NT2/D1 (cell line): ENCODE measurements around the gene ASB4.

Experiments
- DNase-seq: peaks from one replicate; pipeline ENCODE4 v3.0.0-alpha.2; 2011; ENCODE audit warnings: low read depth, low spot score
- H3K27me3 ChIP-seq: 2 replicates; pipeline ENCODE4 v1.6.0; 2011; ENCODE audit warnings: mild to moderate bottlenecking; ENCODE audit not compliant: insufficient read length, insufficient read depth
- H3K36me3 ChIP-seq: 2 replicates; pipeline ENCODE4 v1.6.1; 2011; ENCODE audit warnings: mild to moderate bottlenecking, low read length, mixed read lengths; ENCODE audit not compliant: insufficient read depth, insufficient read length
- H3K4me1 ChIP-seq: 2 replicates; pipeline ENCODE4 v1.5.1; 2011; ENCODE audit not compliant: insufficient read depth, insufficient read length
- H3K4me3 ChIP-seq: 2 replicates; pipeline ENCODE4 v1.5.1; 2011; ENCODE audit warnings: low read depth; ENCODE audit not compliant: insufficient read length
- H3K9ac ChIP-seq: 2 replicates; pipeline ENCODE4 v1.6.0; 2011; ENCODE audit warnings: low read depth; ENCODE audit not compliant: insufficient read length
- H3K9me3 ChIP-seq: 2 replicates; pipeline ENCODE4 v1.5.1; 2011; ENCODE audit warnings: mild to moderate bottlenecking, low read length; ENCODE audit not compliant: insufficient read depth
- SUZ12 ChIP-seq: IDR thresholded peaks from 2 replicates; pipeline ENCODE4 v1.6.1; 2011; ENCODE audit not compliant: insufficient read length, insufficient read depth; ENCODE audit errors: extremely low read depth
- YY1 ChIP-seq: IDR thresholded peaks from 2 replicates; pipeline ENCODE4 v1.6.1; 2011; ENCODE audit not compliant: insufficient read length, insufficient read depth
- ZNF274 ChIP-seq: IDR thresholded peaks from 2 replicates; pipeline ENCODE4 v1.6.1; 2011; ENCODE audit warnings: mild to moderate bottlenecking, low read depth, low read length

Gene ASB4

GRCh38 chr7:95558864-95559263 lies 73.1 kb downstream of the ASB4 start:
- H3K4me3 ChIP-seq: no peak overlapping the region
- no peak for DNase-seq
- TF ChIP-seq SUZ12: no peak
- no peak for TF ChIP-seq ZNF274
- no peak for TF ChIP-seq YY1

GRCh38 chr7:95560674-95561073 lies 74.9 kb downstream of the ASB4 start:
- H3K36me3 ChIP-seq: no peaks in the 10 kb centered on the region
- H3K4me3 ChIP-seq: no peak overlapping the region
- H3K9ac ChIP-seq: no peak overlapping the region
- TF ChIP-seq YY1 (no peak), ZNF274 (no peak), SUZ12 (no peak)
- DNase-seq: no peak
- no peaks in the 10 kb centered on the region for H3K9me3 ChIP-seq
- H3K27me3 ChIP-seq: no peaks in the 10 kb centered on the region
- no peaks in the 10 kb centered on the region for H3K4me1 ChIP-seq

More at GRCh38 chr7:95558864-95559263, 73.1 kb downstream of the ASB4 start:
- Histone ChIP-seq H3K27me3 (no peaks in the 10 kb centered on the region), H3K9me3 (no peaks in the 10 kb centered on the region), H3K9ac (no peak overlapping the region), H3K36me3 (no peaks in the 10 kb centered on the region), H3K4me1 (no peaks in the 10 kb centered on the region)

GRCh38 chr7:95569720-95570119 lies 84.0 kb downstream of the ASB4 start:
- Histone ChIP-seq H3K9ac (no peak overlapping the region), H3K36me3 (no peaks in the 10 kb centered on the region), H3K27me3 (no peaks in the 10 kb centered on the region), H3K4me3 (no peak overlapping the region), H3K4me1 (no peaks in the 10 kb centered on the region), H3K9me3 (no peaks in the 10 kb centered on the region)
- TF ChIP-seq ZNF274 (no peak), YY1 (no peak), SUZ12 (no peak)
- DNase-seq: no peak

DNA sequence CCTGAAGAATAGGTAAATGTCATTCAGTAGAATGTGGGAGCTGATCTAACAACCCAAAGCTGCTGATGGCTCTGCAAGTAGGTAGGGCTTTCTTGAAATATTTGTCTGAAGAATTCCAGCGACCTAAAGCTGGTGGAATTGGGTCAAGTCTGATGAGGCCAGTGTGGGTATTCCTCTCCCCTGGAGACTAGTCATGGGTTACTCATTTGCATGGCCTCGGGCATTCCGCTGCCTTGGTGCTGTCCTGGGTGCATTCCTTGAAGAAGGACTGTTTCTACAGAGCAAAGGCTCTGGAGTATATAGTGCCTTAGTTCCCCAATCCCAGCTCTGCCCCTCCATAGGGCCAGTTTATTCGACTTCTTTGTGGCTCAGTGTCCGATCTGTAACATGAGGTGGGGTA lies 91.4 kb downstream of the ASB4 start:
- DNase-seq: peak; percentile 33
- no peaks in the 10 kb centered on the region for H3K9me3 ChIP-seq
- no peaks in the 10 kb centered on the region for H3K4me1 ChIP-seq
- no peaks in the 10 kb centered on the region for H3K36me3 ChIP-seq
- H3K9ac ChIP-seq: no peak overlapping the region
- H3K27me3 ChIP-seq: no peaks in the 10 kb centered on the region
- TF ChIP-seq YY1 (no peak), ZNF274 (no peak), SUZ12 (no peak)
- no peak overlapping the region for H3K4me3 ChIP-seq

DNA sequence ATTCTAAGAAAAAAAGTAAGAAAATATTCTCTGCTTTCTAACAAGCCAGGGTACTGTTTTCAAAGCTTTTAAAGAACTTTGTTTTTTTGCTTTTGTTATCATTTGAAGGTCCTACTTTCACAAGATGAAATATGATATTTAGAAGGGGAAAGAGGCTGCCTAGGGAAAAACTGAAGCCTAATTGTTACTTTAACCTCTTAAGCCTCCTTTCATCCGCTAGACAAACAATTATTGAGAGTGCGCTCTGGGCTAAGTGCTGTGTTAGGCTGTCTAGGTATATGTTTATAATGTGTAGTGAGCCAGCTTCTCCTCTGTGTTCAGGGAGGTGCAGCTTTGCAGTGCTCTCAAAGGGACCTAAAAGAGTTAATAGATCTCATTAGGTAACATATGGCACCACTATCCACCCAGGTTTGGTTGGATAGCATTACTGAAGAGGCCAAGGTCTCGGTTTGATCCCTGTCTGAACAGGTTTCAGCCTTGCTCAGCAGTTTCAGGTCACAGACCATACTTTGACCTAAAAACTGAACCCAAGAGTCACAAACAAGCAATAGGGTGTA lies 92.6 kb downstream of the ASB4 start:
- Histone ChIP-seq H3K9me3 (no peaks in the 10 kb centered on the region), H3K27me3 (no peaks in the 10 kb centered on the region), H3K4me1 (no peaks in the 10 kb centered on the region), H3K4me3 (no peak overlapping the region), H3K9ac (no peak overlapping the region), H3K36me3 (no peaks in the 10 kb centered on the region)
- TF ChIP-seq YY1 (no peak), ZNF274 (no peak), SUZ12 (no peak)
- DNase-seq: no peak

GRCh38 chr7:95579318-95579717 lies 93.6 kb downstream of the ASB4 start:
- TF ChIP-seq ZNF274: no peak
- TF ChIP-seq SUZ12: no peak
- TF ChIP-seq YY1: no peak
- no peaks in the 10 kb centered on the region for H3K36me3 ChIP-seq
- DNase-seq: no peak
- H3K4me1 ChIP-seq: no peaks in the 10 kb centered on the region
- H3K4me3 ChIP-seq: no peak overlapping the region
- no peak overlapping the region for H3K9ac ChIP-seq
- no peaks in the 10 kb centered on the region for H3K9me3 ChIP-seq
- H3K27me3 ChIP-seq: no peaks in the 10 kb centered on the region

DNA sequence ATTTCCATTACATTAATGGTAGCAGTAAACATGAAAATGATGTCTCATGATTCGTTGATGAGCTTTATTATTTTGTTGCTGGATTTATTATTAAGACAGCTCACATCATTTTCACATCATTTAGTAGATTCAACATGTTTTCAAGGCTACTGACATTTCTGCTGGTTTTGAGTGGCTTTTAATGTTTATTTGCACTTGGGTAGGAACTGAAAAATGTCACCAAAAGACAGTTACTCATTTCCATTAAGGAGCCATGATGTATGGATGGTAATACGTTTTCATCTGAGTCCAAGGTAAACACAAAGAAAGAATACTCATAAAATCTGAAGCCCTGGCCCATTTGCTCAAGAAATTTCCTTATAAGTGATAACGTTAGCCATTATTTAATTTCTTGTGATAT lies 95.7 kb downstream of the ASB4 start:
- H3K4me1 ChIP-seq: no peaks in the 10 kb centered on the region
- H3K9me3 ChIP-seq: no peaks in the 10 kb centered on the region
- TF ChIP-seq SUZ12 (no peak), YY1 (no peak), ZNF274 (no peak)
- H3K27me3 ChIP-seq: no peaks in the 10 kb centered on the region
- no peaks in the 10 kb centered on the region for H3K36me3 ChIP-seq
- no peak overlapping the region for H3K9ac ChIP-seq
- H3K4me3 ChIP-seq: no peak overlapping the region
- no peak for DNase-seq
